Measurements from ENCODE around the gene PRDX3.
"Not testable (repeated sequence)": the region's sequence is repeated elsewhere in the genome, so short reads cannot be mapped to it uniquely, and the experiment has no call there.

The PRDX3 gene

DNA sequence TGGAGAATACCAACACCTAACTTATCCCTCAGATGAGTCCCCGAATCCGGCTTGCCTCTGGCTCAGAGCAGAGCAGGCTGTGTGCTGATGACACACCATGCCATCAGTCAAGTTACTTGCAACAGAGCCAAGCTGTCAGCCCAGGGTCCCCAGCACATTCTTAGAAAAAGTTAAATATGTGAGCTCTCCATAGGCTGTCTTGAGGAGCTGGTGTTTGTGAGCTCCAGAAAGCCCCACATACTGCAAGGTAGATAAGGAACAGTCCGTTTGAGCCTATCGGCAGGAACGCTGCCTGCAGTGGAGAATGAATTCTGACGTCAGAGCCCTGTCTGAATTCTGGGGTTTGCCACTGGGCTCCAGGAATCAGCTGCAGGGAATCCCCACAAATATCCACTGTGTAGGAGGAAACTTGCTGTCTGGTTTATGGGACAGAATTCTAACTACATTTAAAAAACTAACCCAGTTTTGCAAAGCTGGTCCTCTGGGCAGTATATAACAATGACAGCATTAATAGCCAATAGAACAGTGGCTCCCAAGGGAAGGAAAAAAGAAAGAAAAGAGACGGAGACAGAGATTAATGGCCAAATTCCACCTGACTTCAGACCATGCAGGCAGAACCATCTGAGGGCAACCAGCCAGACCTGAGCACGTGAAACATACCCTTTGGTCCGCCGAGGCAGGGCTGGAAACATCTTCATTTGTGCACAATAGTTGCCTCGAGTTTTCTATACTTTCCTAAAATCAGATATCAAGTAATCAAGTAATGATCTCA lies 16.7 kb downstream of the PRDX3 start:
- no peak for DNase-seq

DNA sequence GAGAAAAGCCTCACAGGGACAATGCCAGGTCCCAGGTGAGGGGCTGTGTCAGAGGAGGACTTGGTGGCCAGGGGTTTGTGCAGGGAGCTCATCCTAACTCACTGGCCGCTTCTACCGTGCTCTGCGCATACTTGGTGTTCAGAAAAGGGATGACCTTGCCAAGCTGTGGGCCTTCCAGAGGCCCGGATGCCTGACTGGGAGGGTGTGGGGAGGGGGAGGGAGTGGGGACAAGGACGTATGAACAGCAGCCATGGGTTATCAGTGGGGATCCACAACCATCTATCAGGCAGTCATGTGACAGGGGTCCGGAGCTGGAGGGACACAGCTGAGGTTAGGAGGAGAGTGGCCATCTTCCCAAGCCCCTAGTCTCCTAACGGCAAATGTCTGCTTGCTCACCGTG lies 19.3 kb downstream of the PRDX3 start:
- no peak for DNase-seq

DNA sequence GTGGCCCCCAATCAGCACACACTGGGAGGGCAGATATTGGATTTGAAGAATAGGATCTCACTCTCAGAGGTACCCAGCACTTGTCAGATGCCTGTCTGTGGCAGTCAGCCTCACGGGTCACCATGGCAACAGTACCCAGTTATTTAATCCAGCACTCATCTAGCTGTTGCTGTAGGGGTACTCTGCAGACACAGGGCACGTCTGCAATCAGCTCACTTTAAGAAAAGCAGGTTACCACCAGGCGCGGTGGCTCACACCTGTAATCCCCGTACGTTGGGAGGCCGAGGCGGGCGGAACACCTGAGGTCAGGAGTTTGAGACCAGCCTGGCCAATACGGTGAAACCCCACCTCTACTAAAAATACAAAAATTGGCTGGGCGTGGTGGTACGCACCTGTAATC lies 25.0 kb downstream of the PRDX3 start:
- no peak for DNase-seq

DNA sequence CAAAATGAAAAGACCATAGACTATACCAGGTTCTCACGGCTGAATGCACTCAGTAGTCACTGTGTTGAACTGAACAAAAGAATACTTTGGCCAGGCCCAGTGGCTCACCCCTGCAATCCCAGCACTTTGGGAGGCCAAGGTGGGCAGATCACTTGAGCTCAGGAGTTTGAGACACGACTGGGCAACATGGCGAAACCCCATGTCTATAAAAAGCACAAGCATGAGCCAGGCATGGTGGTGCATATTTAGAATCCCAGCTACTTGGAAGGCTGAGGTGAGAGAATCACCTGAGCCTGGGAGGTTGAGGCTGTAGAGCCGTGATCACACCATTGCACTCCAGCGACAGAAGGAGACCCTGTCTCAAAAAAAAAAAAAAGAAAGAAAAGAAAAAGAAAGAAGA lies 25.6 kb downstream of the PRDX3 start:
- DNase-seq, result no peak

DNA sequence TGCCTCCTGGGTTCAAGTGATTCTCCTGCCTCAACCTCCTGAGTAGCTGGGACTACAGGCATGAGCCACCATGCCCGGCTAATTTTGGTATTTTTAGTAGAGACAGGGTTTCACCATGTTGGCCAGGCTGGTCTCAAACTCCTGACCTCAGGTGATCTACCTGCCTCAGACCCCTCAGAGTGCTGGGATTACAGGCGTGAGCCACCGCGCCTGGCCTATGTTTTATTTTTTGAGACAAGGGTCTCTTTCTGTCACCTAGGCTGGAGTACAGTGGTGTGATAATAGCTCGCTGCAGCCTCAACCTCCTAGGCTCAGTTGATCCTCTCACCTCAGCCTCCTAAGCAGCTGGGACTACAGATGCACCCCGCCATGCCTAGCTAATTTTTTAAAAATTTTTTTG lies 27.0 kb downstream of the PRDX3 start:
- not testable (repeated sequence) for DNase-seq

DNA sequence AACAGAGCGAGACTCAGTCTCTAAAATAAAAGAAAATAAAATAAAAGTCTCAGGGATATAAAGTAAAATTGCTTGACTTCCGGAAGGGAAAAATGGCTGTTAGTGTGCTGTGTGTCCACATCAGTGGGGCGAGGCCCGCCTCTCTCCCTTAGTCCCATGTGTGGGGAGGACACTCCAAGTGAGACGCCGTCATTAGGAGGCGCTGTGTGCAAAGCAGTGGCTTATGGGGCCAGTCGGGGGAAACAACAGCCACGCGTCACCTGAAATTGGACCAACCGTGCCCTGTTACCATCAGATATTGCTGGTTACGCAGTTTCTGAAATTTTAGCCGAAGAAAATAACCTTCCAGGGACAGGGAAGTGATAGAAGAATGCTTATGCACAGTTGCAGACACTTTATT lies 28.9 kb downstream of the PRDX3 start:
- no peak for DNase-seq

DNA sequence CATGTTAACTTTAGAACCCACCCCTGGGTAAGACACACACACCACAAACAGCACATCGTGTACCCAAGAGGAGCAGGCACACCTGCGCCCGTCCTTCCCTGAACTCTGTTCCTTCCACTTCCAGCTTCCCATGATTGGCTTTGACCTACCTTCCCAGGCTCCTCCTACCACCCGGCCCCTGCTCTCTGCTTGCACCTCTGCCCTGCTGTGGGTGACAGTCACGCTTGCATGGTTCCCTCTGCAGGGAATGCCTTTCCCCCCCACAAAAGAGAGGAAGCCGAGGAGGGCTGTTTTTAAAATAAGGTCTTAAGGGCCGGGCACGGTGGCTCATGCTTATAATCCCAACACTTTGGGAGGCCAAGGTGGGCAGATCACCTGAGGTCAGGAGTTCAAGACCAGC lies 29.5 kb downstream of the PRDX3 start:
- no peak for DNase-seq

DNA sequence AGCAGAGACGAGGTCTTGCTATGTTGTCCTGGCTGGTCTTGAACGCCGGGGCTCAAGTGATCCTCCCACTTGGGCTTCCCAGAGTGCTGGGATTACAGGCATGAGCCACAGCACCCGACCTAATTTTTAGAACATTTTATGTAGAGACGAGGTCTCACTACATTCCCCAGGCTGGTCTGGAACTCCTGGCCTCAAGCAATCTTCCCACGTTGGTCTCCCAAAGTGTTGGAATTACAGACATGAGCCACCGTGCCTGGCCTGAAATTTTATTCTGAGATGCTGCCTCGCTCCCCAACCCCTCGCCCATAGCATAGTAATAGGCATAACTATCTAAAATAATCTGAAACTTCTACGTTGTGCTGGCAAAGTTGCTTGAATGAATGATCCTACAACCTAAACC lies 35.0 kb downstream of the PRDX3 start:
- no peak for DNase-seq

DNA sequence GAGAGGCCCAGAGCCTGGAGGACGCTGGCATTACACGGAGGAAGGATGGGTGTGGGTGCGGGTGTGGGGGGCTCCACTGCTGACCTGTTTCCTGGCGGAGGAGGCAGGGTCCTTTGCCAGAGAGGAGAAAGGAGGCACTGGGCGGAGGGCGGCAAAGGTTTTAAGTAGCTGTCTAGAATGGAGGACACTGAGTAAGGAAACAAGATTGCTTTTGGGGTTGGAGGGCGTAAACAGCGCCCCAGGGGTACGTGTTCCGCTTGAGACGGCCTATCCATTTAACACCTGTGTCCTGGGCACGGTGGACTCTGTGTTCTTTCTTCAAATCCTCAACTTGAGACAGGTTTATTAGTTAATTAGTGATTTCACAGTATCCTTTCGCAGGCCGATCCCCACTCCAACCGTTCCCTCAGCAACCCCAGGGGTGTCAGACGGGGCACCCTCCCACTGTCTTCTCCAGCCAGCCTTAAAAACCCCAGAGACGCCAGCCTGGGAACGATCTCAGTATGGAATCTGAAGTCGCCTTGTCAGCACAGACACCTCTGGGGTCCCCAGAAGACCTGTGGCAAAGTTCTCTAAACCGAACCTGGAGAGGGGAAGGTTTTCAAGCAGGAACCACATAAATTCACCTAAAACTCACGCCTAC lies 37.9 kb downstream of the PRDX3 start:
- no peak for DNase-seq

DNA sequence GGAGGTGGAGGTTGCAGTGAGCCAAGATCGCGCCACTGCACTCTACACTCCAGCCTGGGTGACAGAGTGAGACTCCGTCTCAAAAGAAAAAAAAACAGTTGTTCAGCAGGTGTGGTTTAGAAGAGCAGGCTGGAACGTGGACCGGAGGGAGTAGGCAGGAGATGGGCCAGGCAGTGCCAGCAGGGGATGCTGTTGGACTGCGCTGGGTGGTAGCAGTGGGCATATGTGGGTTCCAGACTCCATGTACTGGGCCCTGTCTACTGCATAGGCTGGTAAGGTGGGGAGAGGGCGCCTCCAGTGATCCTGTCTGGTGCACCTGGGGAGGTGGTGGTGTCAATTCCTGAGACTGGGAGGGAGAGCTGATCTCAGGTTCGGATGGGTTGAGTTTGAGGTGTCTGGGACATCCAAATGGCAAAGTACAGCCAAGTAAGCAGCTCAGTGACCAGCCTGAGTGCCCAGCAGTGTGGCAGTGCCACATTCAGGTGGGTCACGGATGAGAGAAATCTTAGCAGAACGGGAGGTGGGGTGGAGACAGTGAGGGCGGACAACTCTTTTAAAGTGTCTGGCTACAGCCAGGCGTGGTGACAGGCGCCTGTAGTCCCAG lies 39.0 kb downstream of the PRDX3 start:
- no peak for DNase-seq

DNA sequence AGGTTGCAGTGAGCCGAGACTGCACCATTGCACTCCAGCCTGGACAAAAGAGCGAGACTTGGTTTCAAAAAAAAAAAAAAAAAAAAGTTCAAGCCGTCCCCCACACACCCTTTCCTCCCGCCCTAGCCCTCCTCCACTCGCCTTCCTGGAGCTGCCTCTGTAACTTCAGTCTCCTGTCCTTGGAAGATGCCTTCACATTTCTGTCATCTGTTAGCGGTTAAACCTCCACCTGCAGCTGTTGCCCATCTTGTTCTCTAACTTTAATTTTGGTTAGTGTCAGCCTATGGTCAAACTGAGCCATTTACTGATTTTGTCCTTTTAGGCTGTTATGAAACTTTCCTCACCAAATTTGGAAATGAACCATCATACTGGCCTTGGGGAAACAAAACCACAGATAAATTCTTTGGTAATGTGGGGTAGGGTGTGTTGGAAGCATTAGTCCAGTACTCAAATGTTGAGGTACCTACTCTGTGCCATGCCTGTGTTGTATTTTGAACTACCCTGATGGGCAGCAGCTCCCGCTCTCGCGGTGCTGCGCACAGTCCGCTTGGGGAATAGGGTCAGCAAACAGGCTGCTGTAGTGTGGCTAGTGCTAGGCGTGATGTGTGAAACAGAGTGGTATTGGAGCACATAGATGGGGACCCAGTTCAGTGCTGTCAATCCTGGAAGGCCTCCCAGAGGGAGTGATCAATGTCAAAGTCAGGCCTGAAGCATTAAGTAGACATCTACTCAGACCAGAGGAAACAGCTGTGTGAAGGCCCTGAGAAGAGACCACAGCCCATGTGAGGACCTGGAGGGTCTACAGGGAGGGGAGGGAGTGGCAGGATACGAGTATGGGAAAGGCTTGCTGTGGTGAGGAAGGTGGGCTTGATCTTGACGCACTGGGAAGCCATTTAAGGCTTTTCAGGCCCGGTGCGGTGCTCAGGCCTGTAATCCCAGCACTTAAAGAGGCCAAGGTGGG lies 40.0 kb downstream of the PRDX3 start:
- no peak for DNase-seq

DNA sequence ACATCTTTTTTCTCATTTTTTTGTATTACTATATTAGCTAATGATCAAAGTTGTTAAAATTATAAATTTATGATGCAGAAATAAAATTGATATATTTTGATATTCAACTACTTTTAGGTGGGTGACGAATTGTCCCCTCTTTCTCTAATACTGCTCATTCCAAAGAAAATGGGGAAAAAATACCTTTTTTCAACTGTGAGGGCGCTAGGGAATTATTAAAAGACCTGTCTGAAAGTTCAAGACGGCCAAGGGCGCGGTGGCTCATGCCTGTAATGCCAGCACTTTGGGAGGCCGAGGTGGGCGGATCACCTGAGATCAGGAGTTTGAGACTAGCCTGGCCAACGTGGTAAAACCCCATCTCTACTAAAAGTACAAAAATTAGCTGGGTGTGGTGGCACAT lies 40.7 kb downstream of the PRDX3 start:
- DNase-seq, result not testable (repeated sequence)

DNA sequence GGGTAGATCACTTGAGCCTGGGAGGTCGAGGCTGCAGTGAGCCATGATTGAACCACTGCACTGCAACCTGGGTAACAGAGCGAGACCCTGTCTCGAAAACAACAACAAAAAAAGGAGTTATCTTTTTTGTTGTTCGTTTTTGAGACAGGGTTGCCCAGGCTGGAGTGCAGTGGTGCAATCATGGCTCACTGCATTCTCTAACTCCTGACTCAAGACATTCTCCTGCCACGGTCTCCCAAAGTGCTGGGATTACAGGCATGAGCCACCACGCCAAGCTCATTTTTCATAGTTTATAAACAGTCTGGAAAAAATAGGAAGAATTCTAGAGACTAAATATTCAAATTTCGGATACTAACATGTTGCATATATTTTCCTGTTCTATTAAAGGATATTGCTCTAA lies 42.5 kb downstream of the PRDX3 start:
- no peak for DNase-seq

DNA sequence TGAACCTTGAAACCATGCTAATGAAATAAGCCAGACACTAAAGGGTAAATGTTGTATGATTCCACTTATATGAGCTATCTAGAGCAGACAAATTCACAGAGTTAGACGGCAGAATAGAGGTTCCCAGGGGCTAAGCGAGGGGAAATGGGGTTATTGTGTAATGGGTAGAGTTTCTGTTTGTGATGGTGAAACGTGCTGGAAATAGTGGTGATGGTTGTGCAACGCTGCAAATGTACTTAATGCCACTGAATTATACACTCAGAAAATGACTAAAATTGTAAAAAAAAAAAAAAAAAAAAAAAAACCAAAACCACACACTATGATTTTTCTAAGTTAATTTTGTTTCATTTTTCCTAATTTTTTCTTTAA lies 43.1 kb downstream of the PRDX3 start:
- no peak for DNase-seq

DNA sequence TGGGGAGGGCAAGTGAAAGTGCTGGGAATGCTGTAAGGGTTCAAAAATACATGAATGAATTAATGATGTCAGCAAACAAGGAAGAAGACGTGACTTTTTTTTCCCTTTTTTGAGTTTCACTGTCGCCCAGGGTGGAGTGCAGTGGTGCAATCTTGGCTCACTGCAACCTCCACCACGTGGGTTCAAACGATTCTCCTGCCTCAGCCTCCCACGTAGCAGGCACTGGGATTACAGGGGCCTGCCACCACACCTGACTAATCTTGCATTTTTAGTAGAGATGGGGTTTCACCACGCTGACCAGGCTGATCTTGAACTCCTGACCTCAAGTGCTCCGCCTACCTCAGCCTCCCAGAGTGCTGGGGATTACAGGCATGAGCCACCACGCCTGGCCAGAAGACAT lies 44.7 kb downstream of the PRDX3 start:
- no peak for DNase-seq

DNA sequence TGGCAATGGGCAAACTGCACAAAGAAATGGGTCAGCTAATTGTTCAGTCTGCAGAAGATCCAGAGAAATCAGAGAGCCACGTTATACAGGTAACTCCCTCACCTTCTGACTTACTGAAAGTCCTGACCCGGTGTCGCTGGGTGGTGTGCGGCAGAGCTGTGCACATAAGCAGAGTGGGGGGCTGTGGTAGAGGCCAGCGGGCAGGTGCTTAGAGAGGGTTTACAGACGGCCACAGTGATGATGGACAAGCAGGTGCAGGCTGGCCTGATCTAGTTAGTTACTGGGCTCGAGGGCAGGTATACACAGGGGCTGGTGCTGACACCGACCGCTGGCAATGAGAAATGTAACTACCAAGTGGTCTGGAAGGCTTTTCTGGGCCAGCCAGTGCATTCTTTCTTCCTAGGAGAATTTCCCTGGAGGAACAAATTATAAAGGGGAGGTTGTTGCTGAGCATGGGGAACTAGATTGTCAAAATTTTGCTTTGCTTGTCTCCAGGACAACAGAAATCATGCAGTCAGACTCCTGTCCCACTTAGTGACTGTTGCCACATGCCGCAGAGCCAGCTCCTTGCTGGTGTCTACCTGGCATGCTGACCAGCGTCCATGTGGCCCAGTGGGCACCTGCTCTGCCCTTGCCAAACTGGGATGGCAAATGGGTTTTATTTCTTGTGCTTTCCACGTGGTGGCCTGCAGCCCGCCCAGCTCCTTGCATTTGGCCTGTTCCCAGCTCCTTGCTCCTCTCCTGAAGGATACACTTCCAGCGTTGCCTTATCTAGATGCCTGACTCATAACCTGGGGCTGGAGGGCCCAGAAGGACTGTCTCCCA lies 45.9 kb downstream of the PRDX3 start:
- DNase-seq, result no peak

DNA sequence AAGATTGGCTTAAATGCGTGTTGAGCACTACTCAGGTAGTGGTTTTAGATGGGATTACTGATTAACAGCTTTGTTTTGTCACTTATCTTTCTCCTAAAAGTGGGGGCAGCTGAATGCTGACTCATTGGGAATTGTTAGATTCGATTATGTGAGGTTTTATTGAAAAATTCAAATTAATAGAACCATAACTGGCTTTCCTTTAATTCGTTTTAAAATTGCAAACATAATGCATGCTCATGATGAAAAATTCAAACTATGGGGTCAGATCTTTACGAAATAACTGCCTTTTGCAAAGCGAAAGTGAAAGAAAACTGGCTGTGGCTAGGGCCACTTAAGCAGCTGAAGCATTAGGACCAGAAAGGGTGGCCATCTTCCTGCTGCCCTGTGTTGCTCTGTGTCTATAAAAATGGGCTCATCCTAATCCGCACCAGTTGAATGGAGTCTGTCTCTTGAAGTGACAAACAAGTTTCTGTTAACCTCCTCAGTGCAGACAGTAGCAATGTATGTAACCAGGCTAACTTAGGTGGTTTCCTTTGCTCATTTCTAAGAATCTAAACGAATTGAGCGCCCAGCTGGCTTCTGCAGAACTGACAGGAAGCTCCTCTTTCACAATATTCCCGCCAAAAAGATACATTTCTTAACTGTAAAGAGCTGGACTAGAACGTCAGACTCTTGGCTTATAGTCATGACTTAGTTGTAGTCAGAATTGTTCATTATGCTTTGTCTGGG lies 46.9 kb downstream of the PRDX3 start:
- DNase-seq, result no peak

DNA sequence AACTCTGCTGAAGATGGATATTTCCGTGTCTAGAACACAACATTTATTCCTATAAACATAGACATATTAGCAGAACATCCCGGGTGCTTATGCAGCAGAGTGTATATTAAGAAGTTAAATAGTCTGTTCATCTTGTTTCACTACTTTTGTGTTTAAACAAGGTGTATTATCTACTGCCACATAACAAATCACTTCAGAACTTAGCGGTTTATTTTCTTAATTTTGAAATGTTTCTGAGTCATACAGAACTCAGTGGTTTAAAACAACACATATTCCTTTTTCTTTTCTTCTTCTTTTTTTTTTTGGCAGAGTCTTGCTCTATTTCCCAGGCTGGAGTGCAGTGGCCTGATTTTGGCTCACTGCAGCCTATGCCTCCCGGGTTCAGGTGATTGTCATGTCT lies 48.9 kb downstream of the PRDX3 start:
- no peak for DNase-seq

DNA sequence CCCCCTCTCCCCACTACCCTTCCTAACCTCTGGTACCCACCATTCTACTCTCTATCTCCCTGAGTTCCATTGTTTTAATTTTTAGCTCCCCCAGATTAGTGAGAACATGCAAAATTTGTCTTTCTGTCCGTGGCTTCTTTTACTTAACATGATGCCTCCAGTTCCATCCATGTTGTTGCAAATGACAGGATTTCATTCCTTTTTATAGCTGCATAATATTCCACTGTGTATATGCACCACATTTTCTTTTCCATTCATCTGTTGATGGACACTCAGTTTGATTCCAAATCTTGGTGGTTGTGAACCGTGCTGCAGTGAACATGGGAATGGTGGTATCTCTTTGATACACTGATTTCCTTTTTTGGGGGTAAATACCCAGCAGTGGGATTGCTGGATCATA lies 52.7 kb downstream of the PRDX3 start:
- DNase-seq, result no peak

DNA sequence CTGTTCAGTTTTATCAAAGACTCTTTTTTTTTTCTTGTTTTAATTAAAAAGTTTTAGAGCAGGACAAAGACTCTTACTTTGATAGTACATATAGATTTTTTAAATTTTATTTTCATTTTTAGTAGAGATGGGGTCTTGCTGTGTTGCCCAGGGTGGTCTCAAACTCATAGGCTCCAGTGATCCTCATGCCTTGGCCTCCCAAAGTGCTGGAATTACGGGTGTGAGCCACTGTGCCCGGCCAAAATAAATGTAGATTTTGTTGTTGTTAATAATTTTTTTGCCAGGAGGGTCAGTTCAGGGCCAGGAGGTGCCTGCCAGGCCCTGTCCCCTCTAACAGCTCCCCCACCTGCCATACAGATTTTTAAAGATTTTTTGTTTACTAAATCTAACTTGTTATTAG lies 57.7 kb downstream of the PRDX3 start:
- no peak for DNase-seq

DNA sequence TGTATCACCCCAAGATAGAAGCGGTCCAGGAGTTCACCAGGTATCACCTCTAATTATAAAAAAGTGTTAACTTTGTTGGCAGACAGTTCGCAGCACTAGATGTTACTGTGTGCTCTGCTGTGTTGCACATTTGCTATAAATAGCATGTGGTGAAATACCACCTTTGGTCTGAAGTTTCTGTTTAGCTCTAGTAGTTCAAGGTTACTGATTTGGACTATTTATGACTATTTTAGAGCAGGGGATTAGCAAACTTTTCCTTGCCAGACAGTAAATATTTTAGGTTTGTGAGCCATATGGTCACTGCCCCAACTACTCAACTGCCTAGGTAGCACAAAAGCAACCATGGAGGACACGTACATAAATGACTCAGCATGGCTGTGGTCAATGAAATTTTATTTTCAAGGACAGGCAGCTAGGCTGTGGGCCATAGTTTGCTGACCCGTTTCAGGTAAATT lies 58.2 kb downstream of the PRDX3 start:
- no peak for DNase-seq

DNA sequence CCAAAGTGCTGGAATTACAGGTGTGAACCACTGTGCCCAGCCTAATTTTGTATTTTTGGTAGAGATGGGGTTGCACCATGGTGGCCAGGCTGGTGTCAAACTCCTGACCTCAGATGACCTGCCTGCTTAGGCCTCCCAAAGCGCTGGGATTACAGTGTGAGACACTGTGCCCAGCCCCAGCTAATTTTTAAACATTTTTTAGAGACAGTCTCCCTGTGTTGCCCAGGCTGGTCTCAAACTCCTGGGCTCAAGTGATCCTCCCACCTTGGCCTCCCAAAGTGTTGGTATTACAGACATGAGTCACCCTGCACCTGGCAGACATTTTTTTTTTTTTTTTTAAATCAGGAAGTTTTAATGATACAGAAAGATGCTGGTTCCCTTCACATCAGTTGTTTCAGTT lies 59.2 kb downstream of the PRDX3 start:
- no peak for DNase-seq
